ENCODE results near the gene NKX6-1. TPM values are rescaled to one million over a fixed set of nuclear protein-coding genes. Genes with fewer than 3 reads are reported as not detected.

The NKX6-1 gene
- not detected in 2 replicates for total RNA-seq

DNA sequence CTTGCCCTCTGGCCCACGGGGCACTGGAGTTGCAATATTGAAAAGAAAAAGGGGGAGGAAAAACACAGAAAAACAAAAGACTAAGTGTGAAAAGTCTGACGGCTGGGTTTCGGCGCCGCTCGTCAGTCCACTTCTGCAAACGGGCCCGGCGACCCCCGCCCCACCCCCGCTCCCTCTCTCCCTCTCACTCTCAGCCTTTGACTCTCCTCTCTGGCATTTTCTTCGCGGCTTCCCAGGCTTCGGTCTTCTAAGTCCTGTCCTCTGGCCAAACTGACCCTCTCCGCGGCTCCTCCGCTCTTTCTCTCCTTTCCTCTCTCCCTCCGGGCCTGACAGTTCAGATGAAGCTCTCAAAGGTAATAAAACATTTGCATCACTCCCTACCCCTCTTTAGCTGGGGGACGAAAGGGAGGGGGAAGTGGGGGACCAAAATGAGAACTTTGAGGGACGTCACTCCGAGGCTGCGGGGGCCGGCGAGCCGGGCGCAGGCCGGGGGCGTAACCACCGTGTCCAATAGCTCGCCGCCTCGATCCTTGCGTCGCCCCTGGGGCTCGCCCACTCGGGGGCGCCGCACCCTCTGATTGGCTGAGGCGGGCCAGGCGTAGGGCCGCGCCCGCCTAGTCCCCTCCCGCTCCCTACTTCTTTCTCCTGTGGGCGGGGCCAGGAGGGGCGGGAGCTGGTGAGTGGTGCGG lies at the start of gene NKX6-1:
Gene NKX6-1 (minus strand): TSS at position 358 of the 689 bp plus-strand sequence. CDS start 1,064 bp downstream, outside the sequence.

Other genes starting within 250 kb of the NKX6-1 start
- gene CDS1, start 83.8 kb upstream of the NKX6-1 start, total RNA-seq = 0.06 and 0.32 TPM in 2 replicates